Mucosa of rectum (tissue), 2 donors: ENCODE measurements around the gene AQP3.
"Not testable (repeated sequence)": the region's sequence is repeated elsewhere in the genome, so short reads cannot be mapped to it uniquely, and the experiment has no call there.

Experiments
- H3K27ac ChIP-seq, 2 donors: one replicate each; pipeline ENCODE4 v1.7.0; 2013; ENCODE audit warnings: inconsistent platforms in 2 of 2, low read depth in 2 of 2, low read length in 2 of 2
- H3K27me3 ChIP-seq, 2 donors: one replicate each; pipeline ENCODE4 v1.7.0; 2013; ENCODE audit warnings: low read length in 2 of 2; ENCODE audit not compliant: control insufficient read depth in 2 of 2, insufficient read depth in 2 of 2
- H3K36me3 ChIP-seq, 2 donors: one replicate each; pipeline ENCODE4 v1.7.0; 2013; ENCODE audit warnings: low read length in 2 of 2; ENCODE audit not compliant: control insufficient read depth in 2 of 2, insufficient read depth in 2 of 2
- H3K4me1 ChIP-seq, 2 donors: one replicate each; pipeline ENCODE4 v1.7.0; 2013; ENCODE audit warnings: low read length in 2 of 2, mild to moderate bottlenecking in 1 of 2; ENCODE audit not compliant: control insufficient read depth in 2 of 2, insufficient read depth in 2 of 2
- H3K4me3 ChIP-seq, 2 donors: one replicate each; pipeline ENCODE4 v1.7.0; 2013; ENCODE audit warnings: low read length in 2 of 2
- H3K9ac ChIP-seq, 2 donors: one replicate each; pipeline ENCODE4 v1.7.0; 2013; ENCODE audit warnings: low read length in 2 of 2, low read depth in 1 of 2, mild to moderate bottlenecking in 1 of 2
- H3K9me3 ChIP-seq, 2 donors: one replicate each; pipeline ENCODE4 v1.7.0; 2013; ENCODE audit warnings: low read length in 2 of 2; ENCODE audit not compliant: control insufficient read depth in 2 of 2
- donor health status: healthy.
- donor health status: Normal muscosa, but diverticular disease.

AQP3 gene

DNA sequence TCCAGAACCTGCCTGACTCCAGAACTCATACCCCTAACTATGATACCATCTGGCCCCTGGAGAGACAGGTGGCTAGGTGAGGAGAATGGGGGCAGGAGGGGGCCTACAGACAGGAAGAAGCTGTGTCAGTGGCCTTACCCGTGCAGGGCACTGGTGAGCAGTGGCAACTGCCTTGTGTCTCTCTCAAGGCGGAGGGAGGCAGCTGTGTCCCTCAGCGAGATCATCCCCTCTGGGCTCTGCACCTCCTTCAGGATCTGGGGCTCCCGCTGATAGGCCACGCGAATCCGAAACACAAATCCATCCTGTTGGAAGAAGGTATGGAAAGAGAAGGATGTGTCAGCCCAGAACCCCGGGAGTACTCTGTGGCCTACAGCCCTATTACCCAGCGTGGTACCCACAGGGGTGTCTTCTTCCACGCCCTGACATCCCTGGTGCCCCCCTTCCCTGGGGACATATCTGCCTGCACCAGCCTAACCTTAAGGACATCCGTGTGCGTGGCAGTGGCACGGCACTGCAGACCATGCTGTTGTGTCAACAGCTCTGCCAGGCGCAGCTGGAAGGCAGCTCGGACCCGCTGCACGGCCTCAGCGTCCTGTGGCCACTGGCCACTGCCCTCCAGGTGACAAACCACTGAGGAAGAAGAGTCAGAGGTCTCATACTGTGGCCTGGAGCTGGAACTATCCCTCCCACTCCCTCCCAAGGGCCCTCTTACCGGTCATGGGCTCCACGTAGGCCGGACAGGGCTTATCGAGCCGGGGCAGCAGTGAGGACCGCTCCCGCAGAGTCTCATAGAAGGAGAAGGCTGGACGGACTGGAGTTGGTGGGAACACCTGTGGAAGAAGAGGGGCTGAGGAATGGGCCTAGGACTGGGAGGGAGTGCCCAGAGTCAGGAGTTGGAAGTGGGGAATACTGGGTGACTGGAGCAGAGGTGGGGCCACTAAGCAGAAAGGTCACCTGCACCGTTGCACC is 18.5 kb upstream of the AQP3 start:
- H3K27ac ChIP-seq = no peak overlapping the region
- H3K36me3 ChIP-seq = peaks cover 78 to 87% of the 10 kb centered on the region in 2 donors
- H3K27me3 ChIP-seq = no peaks in the 10 kb centered on the region
- H3K9me3 ChIP-seq = no peaks in the 10 kb centered on the region
- no peak overlapping the region for H3K9ac ChIP-seq
- peaks cover 0 to 10% of the 10 kb centered on the region in 2 donors for H3K4me1 ChIP-seq
- H3K4me3 ChIP-seq = no peak overlapping the region

DNA sequence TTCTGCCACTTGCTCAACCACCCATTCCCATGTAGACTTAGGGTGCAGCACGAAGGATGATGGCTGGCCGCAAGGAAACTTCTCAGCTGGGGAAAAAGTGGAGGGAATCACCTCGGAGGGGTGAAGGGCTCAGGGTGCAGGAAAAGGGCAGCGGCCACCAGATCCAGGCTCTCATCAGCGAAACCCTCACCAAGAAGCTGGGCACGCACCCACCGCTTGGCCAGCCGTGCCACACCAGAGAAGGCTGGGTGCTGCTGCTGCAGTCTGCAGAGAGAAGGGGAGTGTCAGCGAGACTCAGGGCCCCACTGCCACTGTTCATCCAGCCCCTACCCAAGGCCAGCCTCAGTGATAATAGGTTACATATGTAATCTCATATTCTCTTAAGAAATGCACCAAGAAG is 17.7 kb upstream of the AQP3 start:
- no peaks in the 10 kb centered on the region for H3K27me3 ChIP-seq
- H3K9me3 ChIP-seq = no peaks in the 10 kb centered on the region
- H3K9ac ChIP-seq = no peak overlapping the region
- no peak overlapping the region for H3K27ac ChIP-seq
- peaks cover 78 to 86% of the 10 kb centered on the region in 2 donors for H3K36me3 ChIP-seq
- H3K4me3 ChIP-seq = no peak overlapping the region
- H3K4me1 ChIP-seq = peaks cover 0 to 10% of the 10 kb centered on the region in 2 donors

DNA sequence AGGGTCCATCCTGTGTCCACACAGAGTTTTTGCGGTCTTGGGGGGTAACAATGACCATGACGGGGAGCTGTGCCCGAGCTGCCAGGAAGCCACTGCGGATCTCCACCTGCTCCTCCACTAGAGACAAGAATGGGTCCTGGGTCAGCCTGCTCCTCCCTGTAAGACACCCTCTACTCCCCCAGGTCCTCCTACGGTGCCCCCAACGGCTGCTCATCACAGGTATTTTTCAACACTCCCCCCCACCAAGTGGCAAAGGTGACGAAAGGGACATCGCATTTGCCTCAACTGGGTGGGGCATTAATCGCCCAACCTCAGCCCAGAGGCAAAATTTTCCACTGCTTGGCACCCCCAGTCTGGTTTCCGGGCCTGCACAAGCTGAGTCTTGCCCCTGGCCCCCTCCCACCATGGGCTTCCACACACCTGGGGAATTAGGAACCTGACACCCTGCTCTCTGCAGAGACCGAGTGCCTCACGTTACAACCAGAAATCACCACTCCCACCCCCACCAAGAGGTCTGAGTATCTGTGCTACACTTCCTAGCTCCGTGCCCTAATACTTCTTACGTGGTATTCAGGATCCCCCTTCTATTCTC is 16.7 kb upstream of the AQP3 start:
- Histone ChIP-seq H3K27me3 (no peaks in the 10 kb centered on the region), H3K9me3 (no peaks in the 10 kb centered on the region), H3K27ac (no peak overlapping the region), H3K4me3 (no peak overlapping the region), H3K4me1 (peaks cover 0 to 10% of the 10 kb centered on the region in 2 donors), H3K9ac (no peak overlapping the region), H3K36me3 (peaks cover 68 to 76% of the 10 kb centered on the region in 2 donors)

DNA sequence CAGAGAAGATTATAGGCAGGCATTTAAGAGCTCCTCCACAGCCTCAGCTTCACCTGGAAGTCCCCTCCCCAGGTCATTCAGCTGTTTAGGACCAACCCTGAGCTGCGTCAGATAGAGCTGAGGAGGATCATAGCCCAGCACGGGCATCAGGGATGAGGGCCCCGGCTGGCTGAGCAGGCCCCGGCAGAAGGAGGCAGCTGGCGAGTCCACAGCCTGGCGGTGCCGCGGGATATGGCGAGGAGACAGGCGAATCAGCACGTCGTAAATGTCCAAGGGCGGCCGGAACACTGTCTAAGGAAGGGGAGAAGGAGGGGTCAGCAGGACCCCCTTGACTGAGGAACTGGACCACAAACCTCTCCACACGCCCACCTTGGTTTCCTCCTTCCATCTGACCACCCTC is 15.8 kb upstream of the AQP3 start:
- peaks cover 59 to 66% of the 10 kb centered on the region in 2 donors for H3K36me3 ChIP-seq
- H3K27ac ChIP-seq = no peak overlapping the region
- H3K4me1 ChIP-seq = peaks cover 4 to 16% of the 10 kb centered on the region in 2 donors
- H3K27me3 ChIP-seq = no peaks in the 10 kb centered on the region
- H3K4me3 ChIP-seq = no peak overlapping the region
- H3K9ac ChIP-seq = no peak overlapping the region
- H3K9me3 ChIP-seq = no peaks in the 10 kb centered on the region

DNA sequence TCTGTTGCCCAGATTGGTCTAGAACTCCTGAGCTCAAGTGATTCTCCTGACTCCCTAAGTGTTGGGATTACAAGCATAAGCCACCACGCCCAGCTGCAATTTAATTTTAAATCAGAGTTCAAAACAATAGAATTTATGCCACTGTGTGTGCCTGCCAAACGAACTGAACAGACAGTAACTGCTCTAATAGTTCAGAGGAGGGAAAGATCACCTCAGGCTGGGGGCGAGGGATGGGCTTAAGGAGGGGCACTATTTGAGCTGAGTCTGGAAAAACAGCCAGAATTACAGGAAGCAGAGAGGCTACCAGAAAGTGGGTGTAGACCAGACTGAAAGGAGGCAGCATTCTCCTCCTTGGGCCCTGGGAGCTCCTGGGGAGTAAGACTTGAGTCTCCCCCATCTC is 14.1 kb upstream of the AQP3 start:
- peaks cover 43 to 51% of the 10 kb centered on the region in 2 donors for H3K36me3 ChIP-seq
- H3K27ac ChIP-seq = peak overlapping the region in 1 of 2 donors; percentile 11
- H3K4me3 ChIP-seq = no peak overlapping the region
- no peaks in the 10 kb centered on the region for H3K27me3 ChIP-seq
- H3K4me1 ChIP-seq = peaks cover 4 to 16% of the 10 kb centered on the region in 2 donors
- H3K9me3 ChIP-seq = no peaks in the 10 kb centered on the region
- H3K9ac ChIP-seq = no peak overlapping the region

DNA sequence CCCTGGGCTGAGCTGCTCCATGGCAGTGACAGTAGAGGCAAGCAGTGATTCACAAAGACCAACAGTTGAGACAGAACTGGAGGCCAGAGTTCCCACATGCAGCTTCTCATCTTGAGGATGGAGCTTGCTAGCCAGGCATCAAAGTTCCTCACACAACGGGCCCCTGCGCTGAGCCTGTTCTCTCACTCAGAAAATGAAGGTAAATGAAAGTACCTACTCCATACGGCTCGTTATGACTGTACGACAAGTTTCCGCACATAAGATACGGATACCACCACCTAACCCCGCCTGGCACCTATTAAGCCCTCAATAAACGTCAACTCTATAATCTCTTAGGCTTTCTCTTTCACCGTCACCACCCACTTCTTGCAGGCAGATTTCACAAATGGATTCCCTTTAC is 13.5 kb upstream of the AQP3 start:
- no peak overlapping the region for H3K27ac ChIP-seq
- peaks cover 4 to 16% of the 10 kb centered on the region in 2 donors for H3K4me1 ChIP-seq
- H3K27me3 ChIP-seq = no peaks in the 10 kb centered on the region
- H3K9me3 ChIP-seq = no peaks in the 10 kb centered on the region
- no peak overlapping the region for H3K4me3 ChIP-seq
- H3K9ac ChIP-seq = no peak overlapping the region
- peaks cover 38 to 44% of the 10 kb centered on the region in 2 donors for H3K36me3 ChIP-seq

DNA sequence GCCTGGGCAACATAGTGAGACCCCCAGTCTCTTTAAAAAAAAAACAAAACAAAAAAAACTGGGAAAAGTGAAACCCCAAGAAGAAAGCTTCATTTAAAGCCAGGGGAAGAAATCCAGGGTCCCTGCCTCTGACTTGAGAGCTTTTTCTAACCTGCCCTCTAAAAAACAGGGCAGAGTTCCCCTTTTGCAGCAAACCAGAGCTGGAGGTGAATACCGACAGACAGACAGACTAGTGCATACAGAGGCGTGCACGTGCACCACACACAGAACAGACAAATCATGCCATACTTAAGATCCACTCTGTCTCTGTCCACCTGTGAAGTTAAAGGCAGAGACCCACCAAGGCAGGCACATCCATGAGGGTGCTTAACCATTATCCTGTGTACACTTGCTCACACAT is 11.7 kb upstream of the AQP3 start:
- Histone ChIP-seq H3K27me3 (no peaks in the 10 kb centered on the region), H3K9ac (no peak overlapping the region), H3K9me3 (no peaks in the 10 kb centered on the region), H3K4me3 (no peak overlapping the region), H3K4me1 (peaks cover 4 to 16% of the 10 kb centered on the region in 2 donors), H3K36me3 (peaks cover 22 to 27% of the 10 kb centered on the region in 2 donors), H3K27ac (no peak overlapping the region)

DNA sequence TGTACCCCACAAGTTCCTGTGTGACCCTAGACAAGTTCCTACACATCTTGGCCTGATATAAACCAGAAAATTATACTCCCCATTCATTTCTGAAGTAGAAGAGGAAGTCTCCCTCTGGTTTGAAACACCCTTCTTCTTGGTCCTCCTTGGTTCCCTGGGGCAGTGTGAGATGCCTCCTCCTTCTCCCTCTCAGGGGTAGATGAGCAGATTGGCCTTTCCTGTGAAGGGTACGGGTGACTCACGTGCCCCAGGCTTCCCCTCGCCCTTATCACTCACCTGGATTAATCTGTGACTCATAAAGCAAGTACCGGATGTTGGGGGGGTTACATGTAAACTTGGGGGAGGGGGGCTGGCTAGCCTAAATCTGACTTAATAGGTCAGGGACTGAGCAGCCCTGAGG is 11.1 kb upstream of the AQP3 start:
- no peaks in the 10 kb centered on the region for H3K27me3 ChIP-seq
- peaks cover 15 to 20% of the 10 kb centered on the region in 2 donors for H3K36me3 ChIP-seq
- H3K4me3 ChIP-seq = no peak overlapping the region
- no peak overlapping the region for H3K9ac ChIP-seq
- peaks cover 4 to 16% of the 10 kb centered on the region in 2 donors for H3K4me1 ChIP-seq
- no peaks in the 10 kb centered on the region for H3K9me3 ChIP-seq
- no peak overlapping the region for H3K27ac ChIP-seq

DNA sequence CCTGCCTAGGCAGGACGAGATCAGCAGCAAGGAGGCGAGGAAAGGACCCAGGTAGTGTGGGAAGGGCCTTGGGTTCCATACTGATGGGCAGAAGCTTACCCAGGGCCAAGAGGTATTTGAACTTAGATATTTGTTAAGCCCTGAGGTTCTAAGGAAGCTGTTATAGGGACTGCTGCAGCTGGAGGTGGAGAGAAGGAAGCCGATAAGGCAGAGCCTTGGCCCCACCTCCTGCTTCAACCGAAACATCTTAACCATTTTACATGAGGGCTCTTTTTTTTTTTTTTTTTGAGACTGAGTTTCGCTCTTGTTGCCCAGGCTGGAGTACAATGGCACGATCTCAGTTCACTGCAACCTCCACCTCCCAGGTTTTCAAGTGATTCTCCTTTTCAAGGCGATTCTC is 8.6 kb upstream of the AQP3 start:
- Histone ChIP-seq H3K9me3 (no peaks in the 10 kb centered on the region), H3K27me3 (no peaks in the 10 kb centered on the region), H3K36me3 (no peaks in the 10 kb centered on the region), H3K9ac (no peak overlapping the region), H3K4me1 (peaks cover 4 to 6% of the 10 kb centered on the region in 2 donors), H3K27ac (no peak overlapping the region), H3K4me3 (no peak overlapping the region)

DNA sequence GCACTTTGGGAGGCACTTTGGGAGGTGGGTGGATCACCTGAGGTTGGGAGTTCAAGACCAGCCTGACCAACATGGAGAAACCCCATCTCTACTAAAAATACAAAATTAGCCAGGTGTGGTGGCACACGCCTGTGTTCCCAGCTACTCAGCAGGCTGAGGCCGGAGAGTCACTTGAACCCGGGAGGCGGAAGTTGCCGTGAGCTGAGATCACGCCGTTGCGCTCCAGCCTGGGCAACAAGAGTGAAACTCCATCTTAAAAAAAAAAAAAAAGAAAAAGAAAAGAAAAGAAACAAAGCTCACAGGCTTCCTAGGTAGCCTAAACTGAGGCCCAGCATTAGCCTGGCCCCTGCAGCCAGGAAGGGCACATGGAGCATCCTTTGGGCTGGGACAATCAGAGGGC is 8.1 kb upstream of the AQP3 start:
- H3K27me3 ChIP-seq, H3K27ac ChIP-seq, H3K9me3 ChIP-seq, H3K4me1 ChIP-seq, H3K36me3 ChIP-seq, H3K9ac ChIP-seq, H3K4me3 ChIP-seq: not testable (repeated sequence)
